IgD-negative memory B cell (primary cell): Measurements from ENCODE around the gene ATP6V1F. TPM values are rescaled to one million over a fixed set of nuclear protein-coding genes. Genes with fewer than 3 reads are reported as not detected.
A peak's percentile ranks its signal among the peaks of the same experiment; 100 is the strongest.
"Not testable (repeated sequence)": the region's sequence is repeated elsewhere in the genome, so short reads cannot be mapped to it uniquely, and the experiment has no call there.

ENCODE experiments used
- H3K27ac Mint-ChIP-seq, 3 donors: one replicate each; pipeline ENCODE4 v1.8.0; 2020 to 2022; ENCODE audit warnings: mild to moderate bottlenecking in 3 of 3, mixed read lengths in 3 of 3, moderate library complexity in 1 of 3
- H3K27me3 Mint-ChIP-seq: one replicate; pipeline ENCODE4 v1.8.0; 2021; ENCODE audit warnings: mixed read lengths
- H3K36me3 Mint-ChIP-seq: one replicate; pipeline ENCODE4 v1.8.0; 2020; ENCODE audit warnings: mild to moderate bottlenecking, mixed read lengths
- H3K4me1 Mint-ChIP-seq, 3 donors: one replicate each; pipeline ENCODE4 v1.8.0; 2020 to 2022; ENCODE audit warnings: mixed read lengths in 3 of 3, mild to moderate bottlenecking in 1 of 3
- H3K4me3 Mint-ChIP-seq, 4 donors: one replicate each; pipeline ENCODE4 v1.8.0; 2020 to 2022; ENCODE audit warnings: mild to moderate bottlenecking in 4 of 4, mixed read lengths in 4 of 4, moderate library complexity in 3 of 4
- H3K9me3 Mint-ChIP-seq, 3 donors: one replicate each; pipeline ENCODE4 v1.8.0; 2020 to 2021; ENCODE audit warnings: mixed read lengths in 3 of 3, mild to moderate bottlenecking in 1 of 3
- polyA plus RNA-seq: library from polyadenylated mRNA; unstranded; fragments of 300-500 nt; fragmentation: Illumina TruSeq; gene quantifications from one replicate; pipeline ENCODE4 v1.2.3, GENCODE V29; 2021

The ATP6V1F gene
- polyA plus RNA-seq, 1 donor from 2014 or later: 325 TPM

DNA sequence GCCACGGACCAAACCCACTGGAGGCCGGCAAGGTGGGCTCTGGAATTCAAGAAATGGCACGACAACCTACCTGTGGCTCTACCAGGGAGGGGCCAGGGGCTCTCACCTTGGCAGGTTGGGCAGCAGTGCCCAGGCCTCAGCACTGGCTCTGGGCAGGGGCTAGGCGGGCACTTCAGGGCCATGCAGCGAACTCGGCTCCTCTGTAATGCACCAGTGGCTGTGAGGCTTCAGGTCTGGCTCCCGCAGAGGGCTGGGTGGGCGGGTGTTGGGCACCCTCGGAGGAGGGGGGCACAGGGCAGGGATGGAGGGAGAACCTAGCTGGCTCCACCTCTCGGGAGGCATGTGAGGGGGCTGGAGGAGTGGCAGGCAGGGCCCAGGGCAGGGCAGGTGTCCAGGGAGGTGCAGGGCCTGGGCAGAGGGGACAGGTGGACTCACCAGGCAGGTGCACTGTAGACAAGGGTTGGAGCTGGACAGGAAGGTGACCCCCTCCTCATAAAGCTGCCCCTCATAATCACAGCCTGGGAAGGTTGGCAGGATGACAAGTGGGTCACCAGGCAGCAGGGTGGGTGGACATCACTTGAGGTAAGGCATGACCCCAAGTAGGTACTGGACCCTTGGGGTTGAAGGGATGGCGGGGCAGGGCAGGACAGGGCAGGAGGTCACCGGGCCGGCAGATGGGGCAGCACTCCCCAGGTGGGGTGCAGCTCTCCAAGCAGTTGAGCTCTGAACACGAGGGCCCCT is 41.1 kb downstream of the ATP6V1F start:
- Mint-ChIP-seq H3K9me3 (peaks cover 0 to 3% (median 0%) of the 10 kb centered on the region in 3 donors), H3K27ac (no peak overlapping the region), H3K4me1 (peaks cover 0 to 6% (median 4%) of the 10 kb centered on the region in 3 donors), H3K4me3 (no peak overlapping the region), H3K27me3 (peaks cover 13% of the 10 kb centered on the region), H3K36me3 (no peaks in the 10 kb centered on the region)

DNA sequence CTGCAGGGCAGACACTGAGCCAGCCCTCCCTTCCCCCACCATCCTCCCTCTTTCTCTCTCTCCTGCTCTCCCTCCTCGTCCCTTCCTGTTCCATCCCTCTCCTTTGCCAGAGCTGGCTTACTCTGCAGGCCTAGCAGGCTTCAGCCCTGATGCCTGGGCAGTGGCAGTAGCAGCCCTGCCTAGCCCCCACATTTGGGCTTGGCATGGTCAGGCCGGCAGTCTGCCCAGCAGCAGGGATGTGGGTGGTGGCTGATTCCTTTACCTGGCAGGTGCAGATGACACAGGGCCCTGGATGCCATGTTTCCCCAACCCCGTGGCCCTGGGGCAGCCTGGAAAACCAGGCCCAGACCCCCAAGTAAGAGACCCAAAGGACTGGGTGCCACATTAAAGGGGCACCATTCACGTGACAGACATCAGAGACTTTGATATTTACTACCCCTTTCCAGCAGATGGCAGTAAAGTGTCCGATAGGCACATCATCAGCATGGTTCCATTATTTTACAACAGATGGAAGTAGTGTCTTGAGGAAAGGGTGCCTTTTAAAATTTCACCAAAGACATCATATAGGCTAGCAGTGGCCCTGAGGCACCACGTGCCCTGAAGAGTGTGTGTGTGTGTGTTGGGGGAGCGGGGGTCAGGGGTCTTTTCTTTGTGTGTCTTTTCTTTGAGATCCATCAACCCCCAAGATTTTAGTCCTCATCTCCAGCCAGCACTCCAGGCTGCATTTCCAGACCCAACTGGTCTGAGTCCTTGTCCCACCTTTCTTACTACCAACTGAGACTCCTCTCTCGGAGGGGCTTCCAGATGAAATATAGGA is 41.9 kb downstream of the ATP6V1F start:
- Mint-ChIP-seq H3K4me3 (no peak overlapping the region), H3K27ac (peak overlapping the region in 2 of 3 donors; percentile 76 to 94), H3K9me3 (peaks cover 0 to 3% (median 0%) of the 10 kb centered on the region in 3 donors), H3K36me3 (no peaks in the 10 kb centered on the region), H3K27me3 (peaks cover 19% of the 10 kb centered on the region), H3K4me1 (peaks cover 3 to 6% (median 4%) of the 10 kb centered on the region in 3 donors)

DNA sequence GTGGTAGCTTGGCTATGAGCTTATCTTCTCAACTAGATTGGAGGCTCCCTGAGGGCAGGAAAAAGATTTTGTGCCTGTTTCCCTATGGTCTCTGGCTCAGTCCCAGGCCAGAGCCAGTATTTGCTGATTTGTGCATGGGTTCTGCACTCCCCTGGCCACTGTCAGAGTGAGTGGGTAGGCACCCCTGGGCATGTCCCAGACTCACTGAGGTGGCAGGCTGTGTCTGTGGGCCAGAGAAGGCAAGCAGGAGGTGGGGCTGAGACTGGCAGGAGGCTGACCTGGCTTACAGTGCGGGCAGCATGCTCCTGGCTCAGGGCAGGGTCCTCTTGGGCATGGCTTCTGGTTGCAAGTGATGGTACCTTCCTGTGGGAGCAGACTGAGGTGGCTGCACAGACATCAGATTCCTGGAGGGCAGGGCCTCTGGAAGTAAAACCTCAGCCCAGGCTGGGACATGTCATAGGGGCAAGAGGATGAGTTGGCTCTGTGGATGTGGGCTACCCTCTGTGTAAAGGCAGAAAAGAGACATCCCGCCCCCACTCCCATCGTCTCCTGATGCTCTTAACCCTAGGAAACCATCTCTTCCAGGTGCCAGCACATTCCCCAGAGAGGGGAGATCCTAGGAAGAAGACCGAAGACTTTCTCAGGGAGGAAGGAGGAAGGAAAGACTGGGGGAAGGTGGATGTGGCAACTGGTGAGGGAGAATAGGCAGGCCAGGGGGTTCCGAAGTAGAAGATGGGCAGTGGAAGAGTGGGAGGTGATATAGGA is 43.5 kb downstream of the ATP6V1F start:
- no peak overlapping the region for H3K27ac Mint-ChIP-seq
- peaks cover 4 to 6% (median 4%) of the 10 kb centered on the region in 3 donors for H3K4me1 Mint-ChIP-seq
- H3K36me3 Mint-ChIP-seq: no peaks in the 10 kb centered on the region
- peak overlapping the region in 1 of 4 donors; percentile 81 for H3K4me3 Mint-ChIP-seq
- no peaks in the 10 kb centered on the region for H3K9me3 Mint-ChIP-seq
- H3K27me3 Mint-ChIP-seq: peaks cover 25% of the 10 kb centered on the region

DNA sequence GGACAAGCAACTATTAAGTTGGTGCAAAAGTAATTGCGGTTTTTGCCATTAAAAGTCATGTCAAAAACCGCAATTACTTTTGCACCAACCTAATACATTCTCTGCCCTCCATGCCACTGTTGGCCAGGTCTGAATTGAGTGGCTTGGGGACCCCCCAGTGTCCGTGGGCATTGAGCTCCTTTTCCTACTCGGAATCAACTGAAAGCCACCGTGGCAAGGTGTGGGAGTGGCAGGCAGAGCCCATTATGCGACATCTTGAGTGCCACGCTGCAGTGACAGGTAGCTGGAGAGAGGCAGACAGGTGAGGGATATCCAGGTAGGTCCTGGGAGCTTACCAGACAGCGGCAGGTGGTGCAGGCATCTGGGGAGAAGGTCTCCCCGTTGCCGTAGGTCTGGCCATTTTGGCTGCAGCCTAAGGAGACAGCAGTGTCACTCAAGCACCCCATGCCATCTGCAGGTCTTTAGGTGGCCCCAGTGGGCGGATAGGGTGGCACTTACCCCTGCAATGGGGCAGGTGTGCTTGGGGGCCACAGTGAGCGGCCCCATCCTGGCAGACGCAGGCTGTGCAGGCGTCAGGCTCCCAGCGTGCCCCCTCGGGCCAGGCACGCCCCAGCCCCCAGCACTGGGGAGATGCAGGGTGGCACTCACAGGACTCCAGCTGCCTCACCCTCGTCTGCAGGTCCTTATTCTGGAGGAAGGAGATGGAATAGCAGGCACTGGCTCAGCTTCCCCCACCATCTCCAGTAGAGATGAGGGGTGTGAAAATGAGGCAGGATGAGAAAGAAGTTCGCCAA is 44.3 kb downstream of the ATP6V1F start:
- Mint-ChIP-seq H3K36me3 (no peaks in the 10 kb centered on the region), H3K4me1 (peaks cover 4 to 6% (median 5%) of the 10 kb centered on the region in 3 donors), H3K27me3 (peaks cover 25% of the 10 kb centered on the region), H3K27ac (no peak overlapping the region), H3K4me3 (no peak overlapping the region), H3K9me3 (no peaks in the 10 kb centered on the region)

DNA sequence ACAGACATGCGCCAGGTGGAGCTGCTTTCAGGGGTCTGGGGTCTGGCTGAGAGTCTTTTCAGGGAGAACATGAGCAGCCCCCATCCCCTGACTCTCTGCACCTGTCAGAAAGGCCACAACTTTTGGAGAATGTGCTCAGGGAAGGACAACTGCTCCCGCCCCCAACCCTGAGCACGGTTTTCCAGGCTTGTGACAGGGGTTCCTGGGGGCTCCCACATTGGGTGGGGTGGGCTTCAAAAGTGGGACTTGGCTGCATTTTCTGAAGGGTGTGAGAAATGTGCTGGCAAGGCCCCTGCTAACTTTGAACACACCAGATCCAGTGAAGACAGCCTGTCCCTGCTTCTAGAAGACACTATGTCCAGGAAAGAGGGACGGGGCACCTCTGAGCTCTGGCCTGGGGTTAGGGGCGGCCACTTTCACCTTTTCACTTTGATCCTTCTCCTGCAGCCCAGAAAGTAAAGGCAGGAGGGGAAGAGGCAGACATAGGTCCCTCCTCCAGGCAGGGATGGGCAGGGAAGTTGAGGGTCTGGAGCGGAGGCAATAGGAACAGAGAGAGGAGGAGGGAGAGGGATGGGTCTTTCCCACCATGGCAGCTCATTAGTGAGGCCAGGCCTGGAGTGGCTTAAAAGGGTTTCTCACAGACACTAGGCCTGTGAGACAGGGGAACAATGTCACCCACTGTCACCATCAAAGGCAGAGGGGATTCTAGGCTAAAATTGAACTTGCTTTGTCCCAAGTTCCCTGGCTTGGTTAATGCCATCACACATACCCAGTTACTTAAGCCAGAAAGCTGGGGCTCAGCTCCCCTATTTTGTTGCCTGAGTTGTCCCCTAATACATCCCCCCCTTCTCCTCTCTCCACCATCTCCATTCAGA is 46.3 kb downstream of the ATP6V1F start:
- no peaks in the 10 kb centered on the region for H3K9me3 Mint-ChIP-seq
- H3K4me1 Mint-ChIP-seq: peaks cover 4 to 7% (median 6%) of the 10 kb centered on the region in 3 donors
- peaks cover 25% of the 10 kb centered on the region for H3K27me3 Mint-ChIP-seq
- no peak overlapping the region for H3K27ac Mint-ChIP-seq
- H3K4me3 Mint-ChIP-seq: peak overlapping the region in 1 of 4 donors; percentile 45
- no peaks in the 10 kb centered on the region for H3K36me3 Mint-ChIP-seq

DNA sequence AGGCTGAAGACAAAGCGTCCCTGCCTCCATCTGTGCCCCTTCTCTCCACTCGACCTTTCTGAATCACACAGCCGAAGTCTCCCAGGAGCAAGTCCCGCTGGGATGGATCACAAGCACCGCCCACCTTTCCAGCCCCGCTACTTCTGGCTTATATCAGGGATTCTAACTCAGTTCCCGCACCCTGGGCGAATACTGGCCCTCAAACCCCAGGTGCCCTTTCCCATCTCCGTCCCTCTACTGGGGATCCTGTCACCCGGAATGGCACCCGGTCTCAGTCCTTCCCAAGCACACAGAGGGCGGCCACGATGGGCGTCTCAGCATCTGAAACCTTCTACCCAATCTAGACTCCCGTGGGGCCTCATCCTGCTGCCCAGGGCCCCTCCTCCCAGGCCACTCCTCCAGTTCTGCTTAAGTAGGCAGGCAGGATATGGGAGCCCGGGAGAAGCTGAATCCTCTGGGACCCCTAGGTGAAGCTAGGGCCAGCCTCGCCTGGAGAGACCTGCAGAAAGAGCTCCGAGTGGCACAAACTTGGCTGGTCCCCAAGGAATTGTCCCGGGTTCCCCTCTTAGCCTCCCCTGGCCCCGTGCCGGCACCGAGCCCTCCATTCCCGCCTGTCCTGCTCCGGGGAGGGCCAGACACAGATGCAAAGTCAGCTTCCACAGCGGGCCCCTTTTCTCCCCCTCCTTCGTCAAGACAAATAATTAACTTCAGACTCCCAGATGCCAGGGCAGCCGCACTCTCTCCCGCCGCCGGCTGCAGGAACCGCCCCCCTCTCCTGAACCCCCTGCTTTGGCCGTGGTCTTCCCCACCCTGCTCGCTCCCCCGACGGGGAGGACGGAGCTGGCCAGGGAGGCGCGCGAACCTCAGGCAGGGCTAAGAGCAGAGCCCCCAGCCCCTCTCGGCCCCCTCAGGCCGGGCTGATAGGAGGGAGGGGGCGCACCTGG is 47.2 kb downstream of the ATP6V1F start:
- Mint-ChIP-seq H3K27me3 (peaks cover 30% of the 10 kb centered on the region), H3K4me3 (peak overlapping the region in 1 of 4 donors; percentile 45), H3K36me3 (peaks cover 2% of the 10 kb centered on the region), H3K27ac (no peak overlapping the region), H3K4me1 (peaks cover 1 to 13% (median 2%) of the 10 kb centered on the region in 3 donors), H3K9me3 (no peaks in the 10 kb centered on the region)

DNA sequence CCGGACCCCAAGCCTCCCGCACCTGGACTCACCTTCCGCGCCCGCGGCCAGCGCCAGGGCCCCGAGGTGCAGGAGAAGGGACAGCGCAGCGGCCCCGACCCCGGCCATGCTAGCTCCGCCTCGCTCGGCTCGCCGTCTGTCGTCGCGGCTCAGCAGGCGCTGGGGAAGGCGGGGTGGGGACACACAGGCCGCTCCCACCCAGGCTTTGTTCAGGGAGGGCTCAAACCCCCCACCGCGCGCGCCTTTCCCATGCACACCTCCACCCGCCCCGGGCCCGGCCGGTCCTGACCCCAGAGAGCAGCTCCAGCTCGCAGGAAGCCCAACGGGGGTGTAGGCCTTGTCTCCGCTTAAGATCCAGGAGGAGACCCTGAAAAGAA is 47.9 kb downstream of the ATP6V1F start, which contains the start of gene KCP:
Gene KCP, minus strand, starts transcription at position 141 of the 377 bp plus-strand sequence. Its CDS starts 33 bp downstream, at position 108.
- peaks cover 33% of the 10 kb centered on the region for H3K27me3 Mint-ChIP-seq

DNA sequence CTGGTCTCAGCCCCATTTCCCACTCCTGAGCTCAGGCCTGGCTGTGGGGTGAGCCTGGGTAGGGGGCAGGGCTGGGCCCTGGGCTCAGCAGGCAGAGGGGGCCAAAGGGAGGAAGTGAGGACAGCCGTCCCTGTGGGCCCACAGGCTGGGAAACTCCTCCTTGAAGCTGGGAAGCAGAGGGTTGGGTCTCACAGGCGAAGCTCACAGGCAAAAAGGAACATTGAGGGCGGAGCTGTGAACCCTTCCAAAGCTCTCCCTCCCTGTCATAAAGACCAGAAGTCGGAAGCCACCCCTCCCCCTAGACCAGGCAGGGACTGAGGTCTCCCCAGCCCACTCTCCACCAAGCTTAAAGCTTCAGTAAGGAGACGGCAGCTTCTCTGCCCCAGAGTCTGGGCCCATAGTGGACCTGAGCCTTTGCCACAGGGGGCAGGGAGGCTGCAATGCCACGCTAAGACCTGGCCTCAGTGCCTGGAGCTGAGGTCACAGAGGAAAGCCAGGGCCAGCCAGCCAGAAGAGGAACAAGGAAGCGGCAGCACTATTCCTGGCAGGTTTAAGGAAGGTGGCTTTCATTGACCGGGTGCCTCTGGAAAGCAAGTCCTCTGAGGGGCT is 48.9 kb downstream of the ATP6V1F start:
- Mint-ChIP-seq H3K36me3 (peaks cover 5% of the 10 kb centered on the region), H3K27ac (peak overlapping the region in 1 of 3 donors; percentile 80), H3K27me3 (peaks cover 33% of the 10 kb centered on the region), H3K9me3 (no peaks in the 10 kb centered on the region), H3K4me3 (no peak overlapping the region), H3K4me1 (peaks cover 0 to 16% (median 5%) of the 10 kb centered on the region in 3 donors)

More for the DNA sequence above, 47.9 kb downstream of the ATP6V1F start, which contains the start of gene KCP:
- H3K9me3 Mint-ChIP-seq: no peaks in the 10 kb centered on the region
- peaks cover 5% of the 10 kb centered on the region for H3K36me3 Mint-ChIP-seq
- peaks cover 0 to 16% (median 5%) of the 10 kb centered on the region in 3 donors for H3K4me1 Mint-ChIP-seq
- H3K4me3 Mint-ChIP-seq: peak within 1 kb of the TSS in 1 of 4 donors; percentile 65
- no peak within 1 kb of the TSS for H3K27ac Mint-ChIP-seq

DNA sequence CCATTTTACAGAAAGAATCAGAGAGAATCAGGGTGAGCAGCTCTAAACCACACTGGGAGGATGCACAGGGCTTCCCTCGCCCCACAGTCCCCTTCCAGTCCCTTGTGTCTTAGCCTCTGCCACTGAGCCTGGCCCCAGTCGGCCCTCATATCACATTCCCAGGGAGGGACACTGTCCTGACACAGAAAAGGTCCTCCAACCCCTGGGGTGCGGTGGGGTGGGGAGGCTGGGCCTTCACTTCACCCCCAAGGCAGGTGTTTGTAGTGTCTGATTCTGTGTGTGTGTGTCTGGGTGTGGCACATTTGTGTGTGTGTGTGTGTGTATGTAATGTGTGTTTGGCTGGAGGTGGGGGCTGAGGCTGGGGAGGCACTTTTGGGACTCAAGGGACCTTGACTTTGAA is 49.6 kb downstream of the ATP6V1F start:
- peaks cover 5% of the 10 kb centered on the region for H3K36me3 Mint-ChIP-seq
- H3K4me3 Mint-ChIP-seq: no peak overlapping the region
- no peaks in the 10 kb centered on the region for H3K9me3 Mint-ChIP-seq
- no peak overlapping the region for H3K27ac Mint-ChIP-seq
- peaks cover 0 to 16% (median 5%) of the 10 kb centered on the region in 3 donors for H3K4me1 Mint-ChIP-seq
- H3K27me3 Mint-ChIP-seq: peaks cover 33% of the 10 kb centered on the region

DNA sequence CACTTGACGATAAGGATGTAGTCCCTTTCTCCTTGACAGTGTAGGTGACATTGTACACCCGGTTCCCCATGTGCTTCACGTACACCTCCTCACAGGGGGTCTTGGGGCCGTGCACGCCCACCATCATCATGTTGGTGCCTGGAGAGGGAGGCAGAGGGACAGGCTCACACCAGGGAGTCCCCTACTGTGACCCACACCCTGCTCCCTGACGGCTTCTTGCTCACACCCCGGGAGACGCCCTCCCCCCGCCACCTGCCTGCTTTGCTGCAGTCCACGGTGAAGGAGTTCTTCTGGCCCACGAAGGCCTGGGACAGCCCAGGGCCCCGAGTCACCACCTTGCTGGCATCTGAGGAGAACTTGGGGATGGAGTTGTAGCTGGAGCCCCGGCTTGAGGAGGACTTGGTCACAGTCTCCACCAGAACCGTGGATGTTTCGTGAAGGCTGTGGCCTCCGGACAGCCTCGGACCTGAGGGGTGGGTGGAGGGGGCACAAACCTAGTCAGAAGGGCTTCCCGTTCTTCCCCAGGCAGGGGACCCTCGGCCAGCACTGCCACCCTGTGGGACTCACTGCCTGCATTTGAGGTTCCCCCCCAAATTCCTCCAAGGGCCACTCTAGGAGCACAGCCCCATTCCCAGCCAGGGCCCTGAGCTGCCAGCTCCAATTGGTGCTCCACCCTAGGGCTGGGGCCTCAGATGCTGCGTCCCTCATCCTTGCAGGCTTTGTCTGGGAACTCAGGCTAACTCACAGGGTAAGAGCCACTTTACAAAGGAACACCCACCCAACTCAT is 50.2 kb downstream of the ATP6V1F start:
- H3K4me1 Mint-ChIP-seq: peaks cover 0 to 16% (median 5%) of the 10 kb centered on the region in 3 donors
- H3K9me3 Mint-ChIP-seq, H3K27ac Mint-ChIP-seq, H3K4me3 Mint-ChIP-seq, H3K36me3 Mint-ChIP-seq: not testable (repeated sequence)
- H3K27me3 Mint-ChIP-seq: peaks cover 29% of the 10 kb centered on the region

DNA sequence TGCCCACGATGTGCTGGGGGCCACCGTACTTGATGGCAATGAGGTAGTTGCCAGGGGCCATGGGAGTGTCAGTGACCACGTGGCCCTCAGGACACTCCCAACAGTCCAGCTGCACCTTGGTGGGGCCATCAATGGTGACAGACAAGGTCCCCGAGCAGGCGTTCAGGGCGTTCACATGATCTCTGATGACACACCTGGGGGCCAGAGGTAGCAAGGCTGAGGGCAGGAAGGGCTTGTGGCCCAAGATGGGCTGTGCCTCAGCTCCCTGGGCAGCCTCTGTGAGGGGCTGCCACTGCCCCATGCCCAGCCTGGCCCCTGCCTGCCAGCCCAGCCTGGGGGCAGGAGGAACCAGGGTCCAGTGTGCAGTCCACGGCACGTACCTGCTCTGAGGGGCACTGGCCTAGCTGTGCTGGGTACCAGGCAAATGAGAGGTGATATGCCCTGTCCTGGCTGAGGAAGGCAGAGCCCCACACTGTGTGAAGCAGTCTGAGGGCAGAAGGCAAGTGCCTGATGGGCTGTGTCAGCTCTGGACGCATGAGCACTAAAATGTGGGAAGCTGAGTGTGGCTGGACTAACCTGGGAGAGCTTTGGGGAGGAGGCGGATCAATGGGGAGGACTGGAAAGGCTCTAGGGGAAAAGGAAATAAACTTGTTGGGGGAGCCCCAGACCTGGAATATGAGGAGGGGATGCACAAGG is 51.4 kb downstream of the ATP6V1F start:
- H3K27me3 Mint-ChIP-seq: peaks cover 29% of the 10 kb centered on the region
- H3K27ac Mint-ChIP-seq: no peak overlapping the region
- H3K4me3 Mint-ChIP-seq: peak overlapping the region in 3 of 4 donors; percentile 6 to 85 (median 45)
- peaks cover 0 to 17% (median 5%) of the 10 kb centered on the region in 3 donors for H3K4me1 Mint-ChIP-seq
- no peaks in the 10 kb centered on the region for H3K9me3 Mint-ChIP-seq
- peaks cover 5% of the 10 kb centered on the region for H3K36me3 Mint-ChIP-seq
